H9 (cell line): ENCODE measurements around the gene SLF1. TPM values are rescaled to one million over a fixed set of nuclear protein-coding genes. Genes with fewer than 3 reads are reported as not detected.

Source experiments
- DNase-seq: peaks from one replicate; pipeline ENCODE4 v3.0.0-alpha.2; 2017
- H2AFZ ChIP-seq: one replicate; pipeline ENCODE4 v1.6.1; 2013; ENCODE audit warnings: mild to moderate bottlenecking, low read length, control low read depth, moderate library complexity
- H2AK5ac ChIP-seq: 2 replicates; pipeline ENCODE4 v1.6.1; 2013; ENCODE audit warnings: low read length, control low read depth, mixed read lengths; ENCODE audit not compliant: insufficient read length
- H2BK120ac ChIP-seq: one replicate; pipeline ENCODE4 v1.6.1; 2013; ENCODE audit warnings: low read depth, mild to moderate bottlenecking, low read length, control low read depth, inconsistent platforms; ENCODE audit not compliant: poor library complexity, severe bottlenecking
- H2BK12ac ChIP-seq: 2 replicates; pipeline ENCODE4 v1.6.1; 2013; ENCODE audit warnings: low read length, control low read depth, mixed read lengths, low read depth; ENCODE audit not compliant: insufficient read length
- H2BK15ac ChIP-seq: 2 replicates; pipeline ENCODE4 v1.6.1; 2013; ENCODE audit warnings: low read depth, low read length, control low read depth
- H2BK20ac ChIP-seq: one replicate; pipeline ENCODE4 v1.6.1; 2013; ENCODE audit warnings: low read depth, mild to moderate bottlenecking, low read length, control low read depth, inconsistent platforms; ENCODE audit not compliant: poor library complexity, severe bottlenecking
- H2BK5ac ChIP-seq: 2 replicates; pipeline ENCODE4 v1.6.1; 2013; ENCODE audit warnings: low read length, control low read depth, mixed read lengths; ENCODE audit not compliant: insufficient read length
- H3K14ac ChIP-seq: 2 replicates; pipeline ENCODE4 v1.6.1; 2013; ENCODE audit warnings: low read length, control low read depth; ENCODE audit not compliant: insufficient read depth
- H3K18ac ChIP-seq: 2 replicates; pipeline ENCODE4 v1.6.1; 2013; ENCODE audit warnings: low read depth, mild to moderate bottlenecking, mixed read lengths, low read length, control low read depth; ENCODE audit not compliant: insufficient read length
- H3K23ac ChIP-seq: 2 replicates; pipeline ENCODE4 v1.6.1; 2013; ENCODE audit warnings: low read length, control low read depth, mixed read lengths, low read depth; ENCODE audit not compliant: insufficient read length
- H3K23me2 ChIP-seq: 2 replicates; pipeline ENCODE4 v1.6.1; 2013; ENCODE audit warnings: low read depth, mild to moderate bottlenecking, mixed read lengths, low read length, control low read depth; ENCODE audit not compliant: insufficient read length, poor library complexity, severe bottlenecking
- H3K27ac ChIP-seq: 2 replicates; pipeline ENCODE4 v1.5.1; 2013; ENCODE audit warnings: low read length, control low read depth, mixed read lengths, low read depth; ENCODE audit not compliant: insufficient read length
- H3K27me3 ChIP-seq: 2 replicates; pipeline ENCODE4 v1.6.1; 2013; ENCODE audit warnings: low read length, control low read depth, inconsistent platforms; ENCODE audit not compliant: insufficient read depth
- H3K4ac ChIP-seq: 2 replicates; pipeline ENCODE4 v1.6.1; 2013; ENCODE audit warnings: low read depth, mild to moderate bottlenecking, control low read depth, inconsistent platforms, low read length, moderate library complexity
- H3K4me1 ChIP-seq: 2 replicates; pipeline ENCODE4 v1.6.1; 2013; ENCODE audit warnings: low read length, control low read depth, inconsistent platforms; ENCODE audit not compliant: insufficient read depth
- H3K4me2 ChIP-seq: 2 replicates; pipeline ENCODE4 v1.6.1; 2013; ENCODE audit warnings: low read length, control low read depth, mixed read lengths; ENCODE audit not compliant: insufficient read length, insufficient read depth
- H3K56ac ChIP-seq: 2 replicates; pipeline ENCODE4 v1.6.1; 2013; ENCODE audit warnings: low read depth, mild to moderate bottlenecking, mixed read lengths, low read length, control low read depth; ENCODE audit not compliant: insufficient read length
- H3K79me1 ChIP-seq: 2 replicates; pipeline ENCODE4 v1.6.1; 2013; ENCODE audit warnings: low read depth, mild to moderate bottlenecking, moderate library complexity, low read length, control low read depth, inconsistent platforms; ENCODE audit not compliant: insufficient read depth, poor library complexity, severe bottlenecking
- H3K79me2 ChIP-seq: 2 replicates; pipeline ENCODE4 v1.6.1; 2013; ENCODE audit warnings: low read length, control low read depth, inconsistent platforms; ENCODE audit not compliant: insufficient read depth
- H3K9ac ChIP-seq: 2 replicates; pipeline ENCODE4 v1.6.1; 2013; ENCODE audit warnings: low read length, control low read depth, mixed read lengths; ENCODE audit not compliant: insufficient read length; ENCODE audit errors: extremely low read depth
- H3K9me3 ChIP-seq: one replicate; pipeline ENCODE4 v1.6.1; 2013; ENCODE audit warnings: low read depth, low read length, inconsistent platforms; ENCODE audit not compliant: control insufficient read depth
- H3T11ph ChIP-seq: one replicate; pipeline ENCODE4 v1.6.1; 2013; ENCODE audit warnings: mild to moderate bottlenecking, low read length, control low read depth, inconsistent platforms
- H4K20me1 ChIP-seq: one replicate; pipeline ENCODE4 v1.6.1; 2013; ENCODE audit not compliant: control insufficient read depth, insufficient read length, insufficient read depth
- H4K5ac ChIP-seq: 2 replicates; pipeline ENCODE4 v1.6.1; 2013; ENCODE audit warnings: low read depth, mild to moderate bottlenecking, mixed read lengths, low read length, control low read depth; ENCODE audit not compliant: insufficient read length
- H4K8ac ChIP-seq: replicated peaks from 2 replicates; pipeline ENCODE4 v1.6.1; 2013; ENCODE audit warnings: low read length, control low read depth, mixed read lengths, low read depth; ENCODE audit not compliant: insufficient read length
- H4K91ac ChIP-seq: 2 replicates; pipeline ENCODE4 v1.6.1; 2013; ENCODE audit warnings: low read depth, mild to moderate bottlenecking, moderate library complexity, mixed read lengths, low read length, control low read depth; ENCODE audit not compliant: insufficient read length
- H3K27ac Mint-ChIP-seq, 3 experiments: 2 replicates in 2 of 3; 3 replicates in 1 of 3; pipeline ENCODE4 v1.8.0; 2020 to 2021; ENCODE audit warnings: mixed read lengths in 3 of 3, mild to moderate bottlenecking in 1 of 3, moderate library complexity in 1 of 3
- H3K27me3 Mint-ChIP-seq: 2 replicates; pipeline ENCODE4 v1.8.0; 2021; ENCODE audit warnings: low read depth, mild to moderate bottlenecking, moderate library complexity, mixed read lengths
- H3K36me3 Mint-ChIP-seq, 3 experiments: 2 replicates in 2 of 3; 3 replicates in 1 of 3; pipeline ENCODE4 v1.8.0; 2020 to 2021; ENCODE audit warnings: low read depth in 3 of 3, mixed read lengths in 3 of 3; ENCODE audit not compliant: insufficient read depth in 1 of 3
- H3K4me1 Mint-ChIP-seq, 2 experiments: 2 replicates each; pipeline ENCODE4 v1.8.0; 2020; ENCODE audit warnings: mixed read lengths in 2 of 2
- H3K4me3 Mint-ChIP-seq, 2 experiments: 2 replicates in 1 of 2; 3 replicates in 1 of 2; pipeline ENCODE4 v1.8.0; 2020 to 2021; ENCODE audit warnings: mild to moderate bottlenecking in 2 of 2, mixed read lengths in 2 of 2, moderate library complexity in 1 of 2
- H3K9me3 Mint-ChIP-seq, 2 experiments: 2 replicates in 1 of 2; 3 replicates in 1 of 2; pipeline ENCODE4 v1.8.0; 2020; ENCODE audit warnings: mild to moderate bottlenecking in 2 of 2, mixed read lengths in 2 of 2, moderate library complexity in 1 of 2
- CTCF ChIP-seq: fragments of 200-600 bp; sonication (generic); conservative IDR thresholded peaks from 3 replicates; pipeline ENCODE4 v1.8.0; 2021; ENCODE audit warnings: antibody characterized with exemption, mild to moderate bottlenecking
- WGBS: extraction: QIAGEN DNeasy Blood & Tissue Kit; methylation state at CpG from one replicate; pipeline ENCODE4 v1.1.7; 2013; ENCODE audit warnings: missing lambda C conversion rate, low lambda C conversion rate, mixed read lengths; ENCODE audit not compliant: insufficient read length; ENCODE audit errors: extremely low coverage; 5-methylcytosine and 5-hydroxymethylcytosine counted together
- total RNA-seq: library from RNA; stranded (reverse); gene quantifications from 2 replicates; pipeline ENCODE4 v1.2.1, GENCODE V29; 2021

SLF1 gene
- total RNA-seq, 1 experiment from 2014 or later, result 12.5 TPM

- no peak overlapping the region for H2BK120ac ChIP-seq
- H2BK15ac ChIP-seq, result no peak overlapping the region
- WGBS, result no CpG with 5 or more reads among the region's 3 CpGs
- no peaks in the 10 kb centered on the region for H3K27me3 ChIP-seq
- no peaks in the 10 kb centered on the region for H3K9me3 Mint-ChIP-seq
- H3K9me3 ChIP-seq, result no peaks in the 10 kb centered on the region
- H3K23ac ChIP-seq, result no peak overlapping the region
- no peak overlapping the region for H4K8ac ChIP-seq
- H3K56ac ChIP-seq, result no peak overlapping the region
- no peak overlapping the region for H3K27ac Mint-ChIP-seq
- no peak overlapping the region for H2AFZ ChIP-seq
- H2BK20ac ChIP-seq, result no peak overlapping the region
- no peak overlapping the region for H2BK12ac ChIP-seq
- H4K91ac ChIP-seq, result no peak overlapping the region
- H3K9ac ChIP-seq, result no peak overlapping the region
- H3K4me3 Mint-ChIP-seq, result peak overlapping the region in 1 of 2 experiments; percentile 23; a peak in 1 of 5 replicates
- H2BK5ac ChIP-seq, result no peak overlapping the region
- no peaks in the 10 kb centered on the region for H3K27me3 Mint-ChIP-seq
- H4K20me1 ChIP-seq, result no peaks in the 10 kb centered on the region
- TF ChIP-seq CTCF, result no peak
- peaks cover 36 to 42% of the 10 kb centered on the region in 2 experiments for H3K4me1 Mint-ChIP-seq
- no peak overlapping the region for H3K4me2 ChIP-seq
- H3K4me1 ChIP-seq, result peaks cover 5% of the 10 kb centered on the region; the same call in 1 of the 2 replicates
- H3K18ac ChIP-seq, result no peak overlapping the region
- no peak overlapping the region for H2AK5ac ChIP-seq
- no peak for DNase-seq
- H3K4ac ChIP-seq, result no peak overlapping the region
- no peak overlapping the region for H3K27ac ChIP-seq
- no peak overlapping the region for H3K14ac ChIP-seq
- H3K79me1 ChIP-seq, result peaks cover 4% of the 10 kb centered on the region
- no peak overlapping the region for H3T11ph ChIP-seq
- H3K36me3 Mint-ChIP-seq, result no peaks in the 10 kb centered on the region
- H4K5ac ChIP-seq, result no peak overlapping the region
- H3K79me2 ChIP-seq, result peaks cover 2% of the 10 kb centered on the region; the same call in 1 of the 2 replicates
- H3K23me2 ChIP-seq, result peaks cover 11% of the 10 kb centered on the region
Measured at GRCh38 chr5:94615862-94616261, 2.6 kb upstream of the SLF1 start.
